Astrocyte (in vitro differentiated cells and primary cell): Measurements from ENCODE around the gene RAD21L1. TPM values are rescaled to one million over a fixed set of nuclear protein-coding genes. Genes with fewer than 3 reads are reported as not detected.

Experiments used
- DNase-seq: peaks from one replicate; pipeline ENCODE4 v3.0.0-alpha.2; 2010; ENCODE audit warnings: low read depth
- FAIRE-seq: peaks from 2 replicates; lab custom pipeline; 2011; peaks lifted over from hg19 to GRCh38; lab: Jason Lieb, UNC
- H2AFZ ChIP-seq: 2 replicates; pipeline ENCODE4 v1.6.0; 2012; ENCODE audit warnings: low read depth, low read length, inconsistent platforms
- H3K27ac ChIP-seq: 2 replicates; pipeline ENCODE4 v1.5.1; 2011; ENCODE audit warnings: low read depth, low read length, inconsistent platforms
- H3K27me3 ChIP-seq: 2 replicates; pipeline ENCODE4 v1.6.0; 2011; ENCODE audit warnings: low read length, inconsistent platforms; ENCODE audit not compliant: insufficient read depth
- H3K36me3 ChIP-seq: 2 replicates; pipeline ENCODE4 v1.5.1; 2011; ENCODE audit warnings: low read length, inconsistent platforms; ENCODE audit not compliant: insufficient read depth
- H3K4me1 ChIP-seq: 2 replicates; pipeline ENCODE4 v1.5.1; 2011; ENCODE audit warnings: low read length, inconsistent platforms; ENCODE audit not compliant: insufficient read depth
- H3K4me2 ChIP-seq: 2 replicates; pipeline ENCODE4 v1.6.0; 2012; ENCODE audit warnings: low read length, inconsistent platforms
- H3K4me3 ChIP-seq: 2 replicates; pipeline ENCODE4 v1.5.1; 2011; ENCODE audit warnings: low read depth, mild to moderate bottlenecking, low read length, inconsistent platforms; ENCODE audit not compliant: insufficient read depth
- H3K79me2 ChIP-seq: 2 replicates; pipeline ENCODE4 v1.6.0; 2012; ENCODE audit warnings: mild to moderate bottlenecking, low read length, inconsistent platforms; ENCODE audit not compliant: insufficient read depth
- H3K9ac ChIP-seq: 2 replicates; pipeline ENCODE4 v1.6.0; 2012; ENCODE audit warnings: mild to moderate bottlenecking, low read length, inconsistent platforms
- H3K9me3 ChIP-seq: 2 replicates; pipeline ENCODE4 v1.5.1; 2012; ENCODE audit warnings: low read depth, mild to moderate bottlenecking, low read length, inconsistent platforms; ENCODE audit not compliant: insufficient read depth
- H4K20me1 ChIP-seq: 2 replicates; pipeline ENCODE4 v1.6.0; 2012; ENCODE audit warnings: low read length, inconsistent platforms; ENCODE audit not compliant: insufficient read depth
- H3K27ac Mint-ChIP-seq: one replicate; pipeline ENCODE4 v1.8.0; 2021; ENCODE audit warnings: mild to moderate bottlenecking, mixed read lengths; ENCODE audit not compliant: unreplicated experiment
- H3K27me3 Mint-ChIP-seq: one replicate; pipeline ENCODE4 v1.8.0; 2021; ENCODE audit warnings: low read depth, mixed read lengths; ENCODE audit not compliant: unreplicated experiment
- H3K36me3 Mint-ChIP-seq: one replicate; pipeline ENCODE4 v1.8.0; 2021; ENCODE audit warnings: low read depth, mixed read lengths; ENCODE audit not compliant: unreplicated experiment
- H3K4me1 Mint-ChIP-seq: one replicate; pipeline ENCODE4 v1.8.0; 2021; ENCODE audit warnings: low read depth, mixed read lengths; ENCODE audit not compliant: unreplicated experiment
- H3K4me3 Mint-ChIP-seq: one replicate; pipeline ENCODE4 v1.8.0; 2021; ENCODE audit warnings: mild to moderate bottlenecking, moderate library complexity, mixed read lengths; ENCODE audit not compliant: unreplicated experiment
- H3K9me3 Mint-ChIP-seq: one replicate; pipeline ENCODE4 v1.8.0; 2021; ENCODE audit warnings: mild to moderate bottlenecking, mixed read lengths; ENCODE audit not compliant: unreplicated experiment
- EZH2 ChIP-seq: IDR thresholded peaks from 2 replicates; pipeline ENCODE4 v1.6.1; 2012; ENCODE audit warnings: mild to moderate bottlenecking, low read length, inconsistent platforms; ENCODE audit not compliant: insufficient read depth
- total RNA-seq: library from RNA; stranded (reverse); gene quantifications from 2 replicates; pipeline ENCODE4 v1.2.1, GENCODE V29; 2021
- TF ChIP-seq, protein P1 (sequence below): IDR thresholded peaks from 2 replicates; pipeline ENCODE4 v1.5.1; 2011; ENCODE audit warnings: low read depth, mild to moderate bottlenecking, inconsistent platforms, low read length, moderate library complexity; ENCODE audit not compliant: insufficient read depth

Gene RAD21L1
- total RNA-seq, 1 donor from 2014 or later = not detected

DNA sequence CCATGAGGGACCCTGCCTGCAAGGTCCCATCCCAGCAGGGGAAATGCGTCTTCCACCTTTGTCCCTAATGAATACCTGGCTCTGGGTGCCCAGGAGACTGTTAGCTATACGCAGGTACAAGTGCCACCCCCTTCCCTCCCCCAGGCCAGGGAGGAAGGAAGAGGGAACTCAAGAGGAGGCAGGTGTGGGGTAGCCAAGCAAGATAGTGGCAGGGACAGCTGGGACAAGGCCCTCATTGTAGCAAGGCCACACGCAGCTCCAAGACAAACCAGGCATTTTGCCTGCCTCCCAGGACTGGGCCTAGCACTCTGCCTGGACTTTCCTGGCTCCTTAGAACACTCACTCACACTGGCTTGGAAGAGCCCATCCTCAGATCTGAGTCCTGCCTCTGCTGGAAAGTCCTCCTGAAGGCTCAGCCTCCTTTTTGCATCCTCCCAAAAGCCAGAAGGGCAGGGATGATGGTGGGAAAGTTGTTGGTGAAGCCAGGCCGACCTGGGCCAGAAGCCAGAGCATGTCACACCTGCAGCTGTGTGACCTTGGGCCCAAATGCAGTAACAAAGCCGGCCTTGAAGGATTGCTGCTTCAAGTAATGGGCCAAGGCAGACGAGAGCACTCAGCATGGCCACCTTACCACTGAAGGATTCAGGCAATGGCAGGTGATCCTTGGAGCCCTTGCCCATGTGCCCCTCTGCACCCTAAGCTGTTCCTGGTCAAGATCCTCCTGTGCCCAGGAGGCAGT, 68.0 kb downstream of the RAD21L1 start:
- Mint-ChIP-seq H3K9me3 (no peaks in the 10 kb centered on the region), H3K27me3 (peaks cover 3% of the 10 kb centered on the region), H3K36me3 (peaks cover 14% of the 10 kb centered on the region), H3K27ac (no peak overlapping the region), H3K4me3 (no peak overlapping the region), H3K4me1 (peaks cover 12% of the 10 kb centered on the region)
- Histone ChIP-seq H3K9ac (no peak overlapping the region), H3K27me3 (no peaks in the 10 kb centered on the region), H4K20me1 (peaks cover 12% of the 10 kb centered on the region), H3K4me2 (no peak overlapping the region), H3K79me2 (no peaks in the 10 kb centered on the region), H2AFZ (no peak overlapping the region), H3K4me1 (no peaks in the 10 kb centered on the region), H3K27ac (no peak overlapping the region), H3K9me3 (no peaks in the 10 kb centered on the region), H3K4me3 (no peak overlapping the region), H3K36me3 (no peaks in the 10 kb centered on the region)
- DNase-seq (no peak), FAIRE-seq (no peak)
- TF ChIP-seq, protein P1, sequence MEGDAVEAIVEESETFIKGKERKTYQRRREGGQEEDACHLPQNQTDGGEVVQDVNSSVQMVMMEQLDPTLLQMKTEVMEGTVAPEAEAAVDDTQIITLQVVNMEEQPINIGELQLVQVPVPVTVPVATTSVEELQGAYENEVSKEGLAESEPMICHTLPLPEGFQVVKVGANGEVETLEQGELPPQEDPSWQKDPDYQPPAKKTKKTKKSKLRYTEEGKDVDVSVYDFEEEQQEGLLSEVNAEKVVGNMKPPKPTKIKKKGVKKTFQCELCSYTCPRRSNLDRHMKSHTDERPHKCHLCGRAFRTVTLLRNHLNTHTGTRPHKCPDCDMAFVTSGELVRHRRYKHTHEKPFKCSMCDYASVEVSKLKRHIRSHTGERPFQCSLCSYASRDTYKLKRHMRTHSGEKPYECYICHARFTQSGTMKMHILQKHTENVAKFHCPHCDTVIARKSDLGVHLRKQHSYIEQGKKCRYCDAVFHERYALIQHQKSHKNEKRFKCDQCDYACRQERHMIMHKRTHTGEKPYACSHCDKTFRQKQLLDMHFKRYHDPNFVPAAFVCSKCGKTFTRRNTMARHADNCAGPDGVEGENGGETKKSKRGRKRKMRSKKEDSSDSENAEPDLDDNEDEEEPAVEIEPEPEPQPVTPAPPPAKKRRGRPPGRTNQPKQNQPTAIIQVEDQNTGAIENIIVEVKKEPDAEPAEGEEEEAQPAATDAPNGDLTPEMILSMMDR = no peak
- no peak for TF ChIP-seq EZH2

DNA sequence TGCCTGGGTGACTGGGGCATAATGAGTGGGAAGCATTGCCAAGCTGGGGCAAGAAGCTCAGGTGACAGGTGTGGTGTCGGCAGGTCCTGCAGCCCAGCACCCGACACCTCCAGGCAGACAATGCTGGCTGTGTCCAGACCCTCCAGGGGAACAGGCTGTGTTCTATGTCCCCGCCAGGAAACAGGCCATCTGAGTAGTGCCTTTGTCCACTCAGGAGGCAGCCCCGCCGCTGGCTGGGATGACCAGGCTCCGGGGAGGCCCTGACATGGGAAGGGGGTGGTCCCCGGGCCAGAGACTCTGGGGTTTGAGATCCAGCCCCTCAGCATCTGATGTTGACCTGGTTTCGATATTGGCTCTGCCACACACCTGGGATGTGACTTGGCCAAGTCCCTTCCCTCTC, 68.7 kb downstream of the RAD21L1 start:
- Histone ChIP-seq H3K4me3 (no peak overlapping the region), H3K27ac (no peak overlapping the region), H4K20me1 (peaks cover 12% of the 10 kb centered on the region), H3K9me3 (no peaks in the 10 kb centered on the region), H3K36me3 (no peaks in the 10 kb centered on the region), H2AFZ (no peak overlapping the region), H3K27me3 (no peaks in the 10 kb centered on the region), H3K4me1 (no peaks in the 10 kb centered on the region), H3K4me2 (no peak overlapping the region), H3K9ac (no peak overlapping the region), H3K79me2 (no peaks in the 10 kb centered on the region)
- no peak overlapping the region for H3K27ac Mint-ChIP-seq
- no peak overlapping the region for H3K4me3 Mint-ChIP-seq
- H3K9me3 Mint-ChIP-seq = no peaks in the 10 kb centered on the region
- H3K4me1 Mint-ChIP-seq = peaks cover 12% of the 10 kb centered on the region
- H3K27me3 Mint-ChIP-seq = peaks cover 3% of the 10 kb centered on the region
- FAIRE-seq (no peak), DNase-seq (no peak)
- peaks cover 16% of the 10 kb centered on the region for H3K36me3 Mint-ChIP-seq
- no peak for TF ChIP-seq EZH2
- TF ChIP-seq, protein P1 = no peak

DNA sequence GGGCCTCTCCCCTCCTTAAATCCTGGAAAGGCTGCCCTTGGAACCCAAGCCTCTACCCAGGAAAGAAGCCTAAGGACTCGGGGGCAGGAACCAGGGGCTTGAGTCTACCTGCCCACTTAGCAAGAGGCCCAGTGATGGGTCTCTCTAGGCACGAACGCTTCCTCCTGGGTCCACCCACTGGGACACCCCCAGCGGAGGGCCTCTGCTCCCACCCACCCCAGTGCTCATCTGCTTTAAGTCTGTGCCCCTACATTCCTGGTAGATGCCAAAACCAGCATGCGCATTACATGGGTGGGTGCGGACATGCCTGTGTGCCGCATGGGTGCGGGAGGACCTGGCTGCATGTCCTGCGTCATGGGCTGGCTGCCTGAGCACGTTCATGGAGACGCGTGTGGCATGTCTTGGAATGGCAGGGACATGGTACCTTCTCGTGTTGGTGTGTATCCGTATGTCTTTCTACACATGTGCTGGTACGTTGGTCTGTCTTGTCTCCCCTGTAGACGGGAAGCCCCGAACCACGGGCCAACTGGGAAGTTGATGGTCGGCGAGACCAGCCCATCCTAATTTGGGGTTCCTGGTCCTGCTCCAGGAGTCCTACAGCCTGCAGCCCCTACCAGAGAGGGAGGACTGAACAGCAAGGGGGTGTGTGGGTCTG, 69.6 kb downstream of the RAD21L1 start:
- H3K36me3 ChIP-seq = no peaks in the 10 kb centered on the region
- DNase-seq = no peak
- H3K4me3 ChIP-seq = no peak overlapping the region
- H3K27me3 ChIP-seq = no peaks in the 10 kb centered on the region
- no peak for TF ChIP-seq EZH2
- TF ChIP-seq, protein P1 = no peak
- H3K9ac ChIP-seq = no peak overlapping the region
- no peak for FAIRE-seq
- no peaks in the 10 kb centered on the region for H3K9me3 Mint-ChIP-seq
- H3K9me3 ChIP-seq = no peaks in the 10 kb centered on the region
- H4K20me1 ChIP-seq = peaks cover 12% of the 10 kb centered on the region
- no peak overlapping the region for H3K4me2 ChIP-seq
- no peak overlapping the region for H3K27ac Mint-ChIP-seq
- no peaks in the 10 kb centered on the region for H3K79me2 ChIP-seq
- no peak overlapping the region for H3K4me3 Mint-ChIP-seq
- H3K27me3 Mint-ChIP-seq = peaks cover 3% of the 10 kb centered on the region
- H3K4me1 Mint-ChIP-seq = peaks cover 12% of the 10 kb centered on the region
- H2AFZ ChIP-seq = no peak overlapping the region
- H3K36me3 Mint-ChIP-seq = peaks cover 16% of the 10 kb centered on the region
- H3K27ac ChIP-seq = no peak overlapping the region
- peaks cover under 1% of the 10 kb centered on the region for H3K4me1 ChIP-seq
